GM12873 (cell line): ENCODE results near the gene ZNF845.
A peak's percentile ranks its signal among the peaks of the same experiment; 100 is the strongest.

Experiments
- TF ChIP-seq, protein P1 (sequence below): IDR thresholded peaks from 2 replicates; pipeline ENCODE4 v1.5.1; 2012; ENCODE audit warnings: low read depth, mild to moderate bottlenecking, moderate library complexity, low read length, control low read depth; ENCODE audit not compliant: insufficient read depth; ENCODE audit errors: missing control alignments

The ZNF845 gene

DNA sequence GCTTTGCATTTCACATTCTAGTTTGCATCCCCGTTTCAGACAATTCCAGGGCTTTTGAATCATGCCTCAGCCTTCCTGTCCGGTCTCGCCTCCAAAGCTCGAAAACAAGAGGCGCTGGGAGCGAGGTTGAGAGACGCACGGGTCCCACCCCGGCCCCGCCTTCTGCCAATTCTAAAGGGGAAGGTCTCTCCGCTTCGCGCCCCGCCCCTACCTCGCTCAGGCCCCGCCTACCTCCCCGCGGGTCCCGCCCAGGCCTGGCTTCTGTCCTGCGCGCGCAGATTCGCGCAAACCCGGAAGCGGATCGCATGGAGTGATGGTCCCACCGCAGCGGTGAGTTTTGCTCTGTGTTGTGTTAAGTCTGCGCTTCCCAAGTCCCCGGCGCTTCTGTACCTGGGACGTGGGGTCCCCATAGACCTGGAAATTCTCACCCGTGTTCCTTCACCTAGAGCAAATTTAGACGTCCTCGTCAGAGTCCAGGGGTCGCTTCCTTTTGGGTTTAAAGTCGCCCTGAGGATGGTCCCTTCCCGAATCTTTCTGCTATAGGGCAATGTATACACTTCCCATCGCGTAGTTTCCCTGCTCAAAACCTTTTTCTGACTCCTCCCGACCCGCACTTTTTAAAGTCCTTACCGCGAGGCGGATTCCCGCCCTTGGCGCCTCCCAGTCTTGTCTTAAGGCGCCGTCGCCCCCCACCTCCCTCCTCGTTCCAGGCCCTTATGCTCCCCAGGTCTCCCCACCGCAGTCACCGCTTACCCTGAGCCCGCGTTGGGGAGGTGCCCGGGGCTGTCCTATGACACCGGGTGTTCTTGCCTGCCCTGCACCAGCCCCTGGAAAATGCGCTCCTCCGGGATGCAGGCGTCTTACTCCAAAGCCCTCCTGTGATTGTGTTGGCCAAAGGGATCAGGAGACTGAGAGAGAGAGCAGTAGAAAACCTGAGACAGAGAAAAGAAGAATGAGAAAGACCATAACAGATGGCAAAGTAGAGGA lies at the start of gene ZNF845:
TSS of gene ZNF845 (plus strand) at position 287 of the 987 bp plus-strand sequence. CDS start 7,559 bp downstream, outside the sequence.
- TF ChIP-seq, protein P1, sequence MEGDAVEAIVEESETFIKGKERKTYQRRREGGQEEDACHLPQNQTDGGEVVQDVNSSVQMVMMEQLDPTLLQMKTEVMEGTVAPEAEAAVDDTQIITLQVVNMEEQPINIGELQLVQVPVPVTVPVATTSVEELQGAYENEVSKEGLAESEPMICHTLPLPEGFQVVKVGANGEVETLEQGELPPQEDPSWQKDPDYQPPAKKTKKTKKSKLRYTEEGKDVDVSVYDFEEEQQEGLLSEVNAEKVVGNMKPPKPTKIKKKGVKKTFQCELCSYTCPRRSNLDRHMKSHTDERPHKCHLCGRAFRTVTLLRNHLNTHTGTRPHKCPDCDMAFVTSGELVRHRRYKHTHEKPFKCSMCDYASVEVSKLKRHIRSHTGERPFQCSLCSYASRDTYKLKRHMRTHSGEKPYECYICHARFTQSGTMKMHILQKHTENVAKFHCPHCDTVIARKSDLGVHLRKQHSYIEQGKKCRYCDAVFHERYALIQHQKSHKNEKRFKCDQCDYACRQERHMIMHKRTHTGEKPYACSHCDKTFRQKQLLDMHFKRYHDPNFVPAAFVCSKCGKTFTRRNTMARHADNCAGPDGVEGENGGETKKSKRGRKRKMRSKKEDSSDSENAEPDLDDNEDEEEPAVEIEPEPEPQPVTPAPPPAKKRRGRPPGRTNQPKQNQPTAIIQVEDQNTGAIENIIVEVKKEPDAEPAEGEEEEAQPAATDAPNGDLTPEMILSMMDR = no peak

DNA sequence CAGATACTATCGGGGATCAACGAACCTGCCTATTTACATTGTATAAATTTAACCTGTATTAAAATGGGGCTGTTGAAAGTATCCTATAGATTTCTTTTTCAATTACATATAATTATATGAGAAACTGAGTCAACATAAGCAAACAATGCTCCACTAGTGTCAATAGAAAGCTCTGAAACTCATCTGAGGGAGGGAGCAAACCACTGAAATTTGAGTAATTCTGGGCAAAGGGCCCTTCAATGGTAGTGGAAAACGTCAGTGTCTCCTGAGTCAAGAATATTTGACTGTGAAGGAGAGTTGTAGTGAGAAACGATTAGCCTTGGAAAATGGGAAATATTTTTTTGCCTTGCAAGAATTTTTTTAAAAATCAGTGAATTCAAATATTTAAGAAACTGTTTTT lies 48.5 kb upstream of the ZNF845 start:
- TF ChIP-seq, protein P1 = no peak

DNA sequence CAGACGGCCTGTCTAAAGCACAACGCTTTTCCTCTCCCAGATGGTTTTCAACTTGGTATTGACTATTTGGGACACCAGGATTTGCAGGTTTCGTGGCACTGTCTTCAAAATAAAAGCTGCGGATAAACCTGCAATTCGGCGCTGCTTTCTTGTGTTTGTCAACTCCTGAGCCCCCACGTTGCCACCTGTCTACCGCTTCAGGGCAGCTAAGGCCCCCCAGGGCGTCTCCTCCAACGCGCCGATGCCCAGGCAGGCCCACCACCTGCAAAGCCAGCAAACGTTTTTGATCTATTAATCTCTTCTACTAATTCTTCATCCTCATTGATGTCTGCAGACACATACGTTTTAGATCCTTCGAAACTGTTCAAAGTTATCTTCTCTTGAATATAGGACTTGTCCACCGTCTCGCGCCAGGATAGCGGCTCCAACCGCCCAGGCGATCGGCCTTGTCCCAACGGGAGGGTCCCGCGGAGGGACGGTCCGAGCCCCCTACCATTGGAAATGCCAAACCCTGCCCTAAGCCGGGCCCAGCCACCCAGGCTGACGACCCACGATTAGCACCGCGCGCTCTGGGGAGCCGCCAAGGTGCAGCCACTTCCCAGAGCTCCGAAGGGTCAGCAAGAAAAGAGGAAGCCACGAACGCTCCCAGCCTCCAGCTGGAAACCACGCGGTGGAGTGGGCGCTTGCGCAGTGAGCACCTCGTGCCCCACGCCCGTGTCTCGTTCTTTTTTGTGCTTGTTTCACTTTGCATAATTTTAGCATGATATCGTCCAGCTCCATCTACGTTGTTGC lies 42.6 kb upstream of the ZNF845 start:
- TF ChIP-seq, protein P1 = no peak

DNA sequence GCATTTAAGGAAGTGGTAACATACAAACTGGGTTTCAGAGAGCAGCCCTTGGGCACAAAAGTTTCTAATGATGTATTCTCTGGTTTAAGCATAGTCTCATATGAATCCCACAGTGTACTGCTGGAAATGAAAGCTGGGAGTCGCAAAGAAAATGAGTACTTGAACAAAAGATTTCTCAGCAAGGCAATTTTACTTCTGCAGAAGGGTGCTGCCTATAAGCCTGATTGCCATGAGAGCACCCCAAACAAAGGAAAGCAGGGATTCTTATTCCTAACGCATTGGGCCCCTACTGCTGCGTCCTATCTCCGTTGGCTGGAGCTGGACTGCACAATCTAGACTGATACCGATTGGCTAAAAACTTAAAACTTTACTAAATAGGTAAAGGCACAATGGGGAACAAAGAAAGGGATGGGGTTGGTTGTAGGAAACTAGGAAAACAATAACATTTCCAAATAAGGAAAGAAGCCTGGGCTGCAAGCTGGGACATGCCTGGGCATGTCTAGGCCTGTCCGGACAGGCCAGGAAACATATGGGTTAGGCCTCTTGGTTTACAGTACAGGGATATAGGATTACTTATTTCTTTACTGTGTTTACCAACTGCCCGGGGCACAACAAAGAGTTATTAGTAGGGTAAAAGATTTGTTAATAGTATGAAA lies 38.6 kb upstream of the ZNF845 start:
- TF ChIP-seq, protein P1 = no peak

DNA sequence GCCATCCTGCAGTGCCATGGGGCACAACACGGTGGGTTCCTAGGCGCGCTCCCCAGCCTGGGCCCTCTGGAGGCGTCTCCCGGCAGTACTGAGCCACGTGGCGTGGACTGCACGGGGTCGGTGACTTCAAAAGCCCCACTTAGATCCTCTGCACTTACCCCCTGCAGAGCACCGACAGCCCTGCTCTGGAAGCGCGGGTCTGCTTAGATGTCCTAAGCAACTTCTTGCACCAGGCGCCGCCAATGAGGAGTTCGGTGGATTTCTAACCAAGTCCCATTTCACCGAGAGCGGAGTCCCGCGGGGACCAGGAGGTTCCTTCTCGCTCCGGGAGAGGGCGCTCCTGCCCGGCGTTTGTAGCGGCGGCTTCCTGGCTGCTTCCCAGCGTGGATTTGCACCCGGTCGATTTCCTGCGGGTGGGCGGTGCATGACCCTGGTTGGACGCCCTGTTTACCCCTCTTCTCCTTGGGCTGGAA lies 25.2 kb upstream of the ZNF845 start:
- TF ChIP-seq, protein P1 = peak; percentile 37

GRCh38 chr19:53311044-53311443 lies 22.5 kb upstream of the ZNF845 start:
- TF ChIP-seq, protein P1 = no peak
